22Rv1 (cell line): Measurements from ENCODE around the gene ARHGDIA.

Experiments
- H3K27ac ChIP-seq: fragments of 450-650 bp; 2 replicates; pipeline ENCODE4 v1.5.1; 2017
- ZFX ChIP-seq: fragments of 450-650 bp; IDR thresholded peaks from 2 replicates; pipeline ENCODE4 v1.6.1; 2017; ENCODE audit warnings: antibody characterized with exemption, borderline replicate concordance
- TF ChIP-seq, protein P1 (sequence below): fragments of 450-650 bp; IDR thresholded peaks from 2 replicates; pipeline ENCODE4 v1.5.1; 2017; ENCODE audit warnings: mild to moderate bottlenecking

ARHGDIA gene

DNA sequence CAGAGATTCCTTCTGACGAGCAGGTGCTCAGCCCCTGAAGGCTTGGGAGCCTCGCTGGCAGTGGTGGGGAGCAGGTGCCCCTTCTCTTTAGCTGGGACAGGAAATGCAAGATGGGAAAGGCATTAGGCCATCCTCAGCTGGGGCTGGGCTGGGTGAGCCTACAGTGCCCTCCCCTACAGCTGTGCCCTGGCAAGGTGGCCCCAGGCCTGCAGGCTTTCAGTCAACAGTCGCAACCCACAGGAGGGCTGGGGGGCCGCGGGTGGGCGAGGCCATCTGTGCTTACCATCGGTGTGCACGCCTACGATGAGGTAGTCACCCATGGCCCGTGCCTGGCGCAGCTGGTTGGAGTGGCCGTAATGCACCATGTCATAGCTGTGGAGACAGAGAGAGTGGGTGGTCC is 38.1 kb upstream of the ARHGDIA start:
- H3K27ac ChIP-seq: peak overlapping the region; percentile 83; the same call in 1 of the 2 replicates
- no peak for TF ChIP-seq ZFX
- TF ChIP-seq, protein P1, sequence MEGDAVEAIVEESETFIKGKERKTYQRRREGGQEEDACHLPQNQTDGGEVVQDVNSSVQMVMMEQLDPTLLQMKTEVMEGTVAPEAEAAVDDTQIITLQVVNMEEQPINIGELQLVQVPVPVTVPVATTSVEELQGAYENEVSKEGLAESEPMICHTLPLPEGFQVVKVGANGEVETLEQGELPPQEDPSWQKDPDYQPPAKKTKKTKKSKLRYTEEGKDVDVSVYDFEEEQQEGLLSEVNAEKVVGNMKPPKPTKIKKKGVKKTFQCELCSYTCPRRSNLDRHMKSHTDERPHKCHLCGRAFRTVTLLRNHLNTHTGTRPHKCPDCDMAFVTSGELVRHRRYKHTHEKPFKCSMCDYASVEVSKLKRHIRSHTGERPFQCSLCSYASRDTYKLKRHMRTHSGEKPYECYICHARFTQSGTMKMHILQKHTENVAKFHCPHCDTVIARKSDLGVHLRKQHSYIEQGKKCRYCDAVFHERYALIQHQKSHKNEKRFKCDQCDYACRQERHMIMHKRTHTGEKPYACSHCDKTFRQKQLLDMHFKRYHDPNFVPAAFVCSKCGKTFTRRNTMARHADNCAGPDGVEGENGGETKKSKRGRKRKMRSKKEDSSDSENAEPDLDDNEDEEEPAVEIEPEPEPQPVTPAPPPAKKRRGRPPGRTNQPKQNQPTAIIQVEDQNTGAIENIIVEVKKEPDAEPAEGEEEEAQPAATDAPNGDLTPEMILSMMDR: no peak

DNA sequence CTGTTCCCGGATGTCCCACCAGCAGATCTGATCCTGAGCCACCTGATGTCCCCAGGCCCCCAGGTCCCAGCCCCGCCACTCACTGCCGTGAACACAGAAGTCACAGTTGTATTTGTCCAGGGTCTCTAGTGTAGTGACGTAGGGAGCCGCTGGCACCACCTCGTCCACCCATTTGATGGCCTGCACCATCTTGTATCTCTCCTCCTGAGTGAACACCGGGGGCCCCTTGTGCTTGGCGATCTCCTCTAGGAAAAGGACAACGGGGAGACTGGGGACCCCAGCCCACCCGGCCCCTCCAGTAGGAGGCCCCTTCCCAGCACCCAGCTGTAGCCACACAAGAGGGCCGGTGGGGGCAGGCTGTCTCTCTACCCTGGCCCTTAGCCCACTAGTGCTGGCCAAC is 37.7 kb upstream of the ARHGDIA start:
- H3K27ac ChIP-seq: no peak overlapping the region
- no peak for TF ChIP-seq ZFX
- TF ChIP-seq, protein P1: no peak

DNA sequence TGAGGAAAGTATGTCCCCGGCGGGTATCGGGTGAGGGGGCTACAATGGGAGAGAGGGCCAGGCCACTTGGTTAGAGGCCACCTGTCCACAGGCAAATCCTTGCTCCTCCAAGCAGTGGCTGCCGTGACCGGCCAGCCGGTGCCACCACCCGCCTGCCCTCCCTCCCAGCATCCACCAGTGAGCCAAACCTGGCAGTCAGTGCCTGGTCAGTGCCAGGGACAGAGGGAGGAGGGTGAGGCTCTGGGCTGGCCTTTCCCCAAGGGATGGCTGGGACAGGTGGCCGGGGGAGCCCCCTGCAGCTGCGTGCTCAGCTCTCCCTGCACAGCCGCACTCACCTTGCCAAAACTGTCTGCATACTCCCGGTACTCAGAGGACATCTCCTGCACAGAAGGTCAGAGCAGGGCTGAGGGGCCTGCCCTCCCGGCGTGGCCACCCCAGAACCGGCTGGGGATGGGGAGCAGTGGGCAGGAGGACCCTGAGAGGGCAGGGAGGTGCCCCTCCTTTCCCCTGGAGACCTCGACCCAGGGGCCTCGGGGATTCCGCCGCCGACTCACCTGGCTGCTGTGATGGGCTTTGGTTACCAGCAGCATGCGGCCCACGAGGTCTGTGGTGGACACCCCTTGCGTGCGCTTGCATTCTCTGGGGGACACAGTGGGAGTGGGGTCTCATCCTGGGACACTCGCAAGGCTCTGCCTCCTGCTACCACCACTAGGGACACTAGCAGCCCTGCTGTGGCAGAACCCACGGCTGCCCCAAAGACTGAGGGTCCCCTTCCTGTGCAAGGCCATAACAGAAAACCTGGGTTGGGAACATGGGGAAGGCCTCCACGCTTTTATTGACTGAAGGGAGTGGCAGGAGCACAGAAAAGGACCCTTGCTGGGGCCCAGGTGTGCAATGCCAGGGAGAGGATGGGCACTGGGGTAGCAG is 36.3 kb upstream of the ARHGDIA start:
- no peak for TF ChIP-seq ZFX
- TF ChIP-seq, protein P1: no peak
- H3K27ac ChIP-seq: no peak overlapping the region

DNA sequence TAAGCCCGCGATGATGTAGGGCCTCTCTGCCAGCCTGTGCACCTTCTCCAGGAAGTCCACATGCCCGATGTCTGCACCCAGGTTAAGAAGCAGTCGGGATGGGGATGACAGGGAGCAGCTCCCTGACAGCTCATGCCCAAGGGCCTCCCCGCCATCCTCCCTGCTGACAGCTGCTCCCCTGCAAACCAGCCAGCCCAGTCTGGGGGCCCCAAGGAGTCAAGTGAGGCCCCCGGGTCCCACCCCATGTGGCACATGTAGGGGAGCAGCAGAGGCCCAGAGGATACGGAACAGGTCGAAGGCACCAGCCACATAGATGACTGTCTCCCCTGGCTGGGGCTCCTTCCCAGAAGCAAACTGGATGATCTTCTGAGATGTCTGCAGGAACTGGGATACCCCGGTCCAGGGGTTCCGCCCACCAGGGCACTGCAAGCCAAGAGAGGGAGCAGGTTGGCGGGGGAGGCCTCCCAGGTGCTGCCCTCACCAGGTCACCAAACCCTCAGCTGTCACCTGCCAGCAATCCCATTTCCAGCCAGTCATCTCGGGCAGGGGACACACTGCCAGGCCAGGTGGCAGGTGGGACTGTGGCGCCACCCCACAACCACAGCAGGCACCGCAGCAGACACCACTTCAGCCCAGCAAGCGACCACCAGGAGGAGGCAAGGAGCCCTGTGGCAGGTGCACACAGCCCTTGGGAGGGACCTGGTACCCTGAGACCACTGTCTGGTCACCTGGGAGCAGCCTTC is 35.5 kb upstream of the ARHGDIA start:
- H3K27ac ChIP-seq: no peak overlapping the region
- no peak for TF ChIP-seq ZFX
- TF ChIP-seq, protein P1: no peak

DNA sequence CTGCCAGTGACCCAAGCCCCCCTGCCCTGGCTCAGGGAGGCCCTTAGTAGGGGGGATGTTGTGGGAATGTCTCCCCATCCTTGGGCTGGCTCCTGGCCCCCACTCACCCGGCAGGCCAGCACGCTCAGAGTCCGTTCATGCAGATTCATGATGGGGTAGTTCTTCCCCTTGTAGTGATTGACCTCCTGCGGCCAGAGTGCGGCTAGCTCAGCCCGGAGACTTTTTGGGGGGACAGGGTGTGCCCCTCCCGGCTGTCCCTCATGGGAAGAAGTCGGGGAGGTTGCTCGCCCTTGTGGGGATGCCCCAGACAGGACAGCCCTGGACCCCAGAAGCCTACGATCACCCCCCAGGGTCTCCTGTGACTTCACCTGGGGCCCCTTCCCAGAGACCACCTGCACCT is 34.9 kb upstream of the ARHGDIA start:
- no peak for TF ChIP-seq ZFX
- TF ChIP-seq, protein P1: no peak
- no peak overlapping the region for H3K27ac ChIP-seq

DNA sequence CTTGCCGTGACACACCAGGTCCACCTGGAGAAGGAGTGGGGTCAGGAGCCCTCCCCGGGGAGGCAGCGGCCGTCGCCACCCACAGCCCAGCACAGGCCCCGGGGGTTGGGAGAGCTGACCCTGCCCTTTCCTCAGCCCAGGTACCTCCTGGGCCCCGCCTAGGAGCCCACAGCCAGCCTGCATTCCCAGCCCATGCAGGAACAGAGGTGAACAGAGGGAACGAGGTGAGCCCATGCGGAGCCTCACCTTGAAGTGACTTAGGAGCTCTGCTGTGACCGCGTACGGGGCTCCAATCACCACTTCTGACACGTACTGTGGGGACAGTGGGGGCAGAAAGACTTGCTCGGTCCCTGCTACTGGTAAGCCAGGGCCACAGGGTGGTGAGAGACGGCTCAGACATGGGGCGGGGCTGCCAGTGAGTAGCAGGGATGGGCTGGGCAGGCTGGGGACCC is 34.3 kb upstream of the ARHGDIA start:
- no peak overlapping the region for H3K27ac ChIP-seq
- TF ChIP-seq ZFX: no peak
- TF ChIP-seq, protein P1: no peak
